ENCODE data around the gene ASMT.

ASMT gene

GRCh38 chrX:1592470-1593142 is 22.3 kb upstream of the ASMT start:
- peaks cover 25% of the 10 kb centered on the region for H3K4me1 Mint-ChIP-seq (ENCODE audit: low read depth)
- peak overlapping the region; percentile 96 for H3K4me3 Mint-ChIP-seq
- peak overlapping the region; percentile 94 for H3K27ac Mint-ChIP-seq
- H3K36me3 Mint-ChIP-seq (ENCODE audit: low read depth) = peaks cover 58% of the 10 kb centered on the region
- no peaks in the 10 kb centered on the region for H3K27me3 Mint-ChIP-seq
- no peaks in the 10 kb centered on the region for H3K9me3 Mint-ChIP-seq
- intact Hi-C loops (cut with micrococcal nuclease) = no loop called here

DNA sequence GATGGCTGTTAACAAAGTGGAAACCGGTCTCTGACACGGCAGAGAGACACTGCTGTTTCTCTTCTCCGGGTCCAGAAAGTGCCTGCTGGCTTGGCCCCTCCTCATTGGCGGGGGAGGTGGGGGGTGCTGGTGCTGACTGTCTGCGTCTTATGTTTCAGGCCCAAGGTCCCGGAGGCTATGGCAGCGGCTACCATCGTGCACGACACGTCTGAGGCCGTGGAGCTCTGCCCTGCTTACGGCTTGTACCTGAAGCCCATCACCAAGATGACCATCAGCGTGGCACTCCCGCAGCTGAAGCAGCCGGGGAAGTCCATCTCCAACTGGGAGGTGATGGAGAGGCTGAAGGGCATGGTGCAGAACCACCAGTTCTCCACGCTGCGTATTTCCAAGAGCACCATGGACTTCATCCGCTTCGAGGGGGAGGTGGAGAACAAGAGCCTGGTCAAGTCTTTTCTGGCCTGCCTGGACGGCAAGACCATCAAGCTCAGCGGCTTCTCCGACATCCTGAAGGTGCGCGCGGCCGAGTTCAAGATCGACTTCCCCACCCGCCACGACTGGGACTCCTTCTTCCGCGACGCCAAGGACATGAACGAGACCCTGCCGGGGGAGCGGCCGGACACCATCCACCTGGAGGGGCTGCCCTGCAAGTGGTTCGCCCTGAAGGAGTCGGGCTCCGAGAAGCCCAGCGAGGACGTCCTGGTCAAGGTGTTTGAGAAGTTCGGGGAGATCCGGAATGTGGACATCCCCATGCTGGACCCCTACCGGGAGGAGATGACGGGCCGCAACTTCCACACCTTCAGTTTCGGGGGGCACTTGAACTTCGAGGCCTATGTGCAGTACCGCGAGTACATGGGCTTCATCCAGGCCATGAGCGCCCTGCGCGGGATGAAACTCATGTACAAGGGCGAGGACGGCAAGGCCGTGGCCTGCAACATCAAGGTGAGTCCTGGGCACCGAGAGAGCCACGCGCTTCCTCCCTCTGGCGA is 21.3 kb upstream of the ASMT start:
- Mint-ChIP-seq H3K27me3 (no peaks in the 10 kb centered on the region), H3K36me3 (ENCODE audit: low read depth) (peaks cover 67% of the 10 kb centered on the region), H3K27ac (peak overlapping the region; percentile 94), H3K4me3 (peak overlapping the region; percentile 96), H3K4me1 (ENCODE audit: low read depth) (peaks cover 33% of the 10 kb centered on the region), H3K9me3 (no peaks in the 10 kb centered on the region)
- intact Hi-C loops (cut with micrococcal nuclease) = no loop called here

GRCh38 chrX:1595711-1596060 is 19.2 kb upstream of the ASMT start:
- no peaks in the 10 kb centered on the region for H3K9me3 Mint-ChIP-seq
- H3K27me3 Mint-ChIP-seq = no peaks in the 10 kb centered on the region
- H3K4me1 Mint-ChIP-seq (ENCODE audit: low read depth) = peaks cover 33% of the 10 kb centered on the region
- H3K36me3 Mint-ChIP-seq (ENCODE audit: low read depth) = peaks cover 88% of the 10 kb centered on the region
- no peak overlapping the region for H3K27ac Mint-ChIP-seq
- intact Hi-C loops (cut with micrococcal nuclease) = no loop called here
- no peak overlapping the region for H3K4me3 Mint-ChIP-seq

DNA sequence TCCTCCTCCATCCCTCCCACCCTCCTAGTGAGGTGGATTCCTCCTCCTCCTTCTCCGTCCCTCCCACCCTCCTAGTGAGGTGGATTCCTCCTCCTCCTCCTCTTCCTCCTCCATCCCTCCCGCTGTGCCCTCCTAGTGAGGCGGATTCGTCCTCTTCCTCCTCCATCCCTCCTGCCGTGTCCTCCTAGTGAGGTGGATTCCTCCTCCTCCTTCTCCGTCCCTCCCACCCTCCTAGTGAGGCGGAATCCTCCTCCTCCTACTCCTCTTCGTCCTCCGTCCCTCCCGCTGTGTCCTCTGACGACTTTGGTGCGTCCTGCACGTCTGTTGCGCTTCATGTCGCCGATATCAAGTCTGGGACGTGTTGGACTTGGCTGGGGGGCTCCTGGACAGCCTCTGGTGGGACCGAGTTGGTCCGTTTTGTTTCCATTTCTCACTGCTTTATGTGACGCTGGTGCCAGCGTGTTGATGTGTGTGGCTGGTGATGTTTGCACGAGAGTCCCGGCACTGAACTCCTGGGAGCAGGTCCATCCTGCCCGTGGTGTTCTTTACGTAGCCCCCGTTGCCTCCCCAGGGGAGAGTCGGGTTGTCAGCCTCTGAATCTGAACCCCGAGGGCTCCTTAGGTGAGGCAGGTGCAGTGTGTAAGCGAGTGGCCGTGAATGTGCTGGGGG is 18.0 kb upstream of the ASMT start:
- Mint-ChIP-seq H3K27me3 (no peaks in the 10 kb centered on the region), H3K36me3 (ENCODE audit: low read depth) (peaks cover 97% of the 10 kb centered on the region), H3K4me3 (no peak overlapping the region), H3K4me1 (ENCODE audit: low read depth) (peaks cover 33% of the 10 kb centered on the region), H3K9me3 (no peaks in the 10 kb centered on the region), H3K27ac (no peak overlapping the region)
- intact Hi-C loops (cut with micrococcal nuclease) = no loop called here

DNA sequence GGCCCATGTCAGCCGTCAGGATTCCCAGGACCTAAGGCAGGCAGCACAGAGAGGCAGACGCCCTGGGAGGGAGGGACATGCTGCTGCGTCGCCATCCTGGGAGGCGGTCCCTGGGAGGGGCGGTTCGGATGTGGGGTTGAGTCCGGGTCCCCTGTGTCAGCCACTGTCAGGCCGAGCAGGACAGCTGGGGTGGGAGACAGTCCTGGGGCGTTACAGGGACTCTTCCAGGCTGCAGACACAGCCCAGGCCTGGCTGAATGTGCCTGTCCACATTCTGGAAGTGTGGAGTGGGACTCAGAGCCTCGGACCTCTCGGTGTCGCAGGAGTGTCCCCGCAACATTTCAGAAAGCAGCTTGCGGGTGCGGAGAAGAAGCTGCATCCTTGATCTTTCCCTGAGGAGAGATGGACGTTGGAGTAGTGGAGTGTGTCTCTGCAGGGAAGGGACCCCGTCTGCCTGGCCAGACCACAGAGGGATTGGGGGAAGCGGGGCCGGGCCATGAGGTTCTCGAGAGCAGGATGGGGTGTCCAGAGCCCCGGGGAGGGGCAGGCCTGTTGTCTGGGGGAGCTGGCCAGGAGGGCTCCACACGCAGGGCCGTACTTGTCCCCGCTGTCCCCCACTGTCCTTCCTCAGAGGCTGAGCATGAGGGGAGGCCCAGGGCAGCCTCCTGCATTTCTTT is 17.4 kb upstream of the ASMT start:
- intact Hi-C loops (cut with micrococcal nuclease) = no loop called here
- H3K27ac Mint-ChIP-seq = no peak overlapping the region
- H3K27me3 Mint-ChIP-seq = no peaks in the 10 kb centered on the region
- no peak overlapping the region for H3K4me3 Mint-ChIP-seq
- no peaks in the 10 kb centered on the region for H3K9me3 Mint-ChIP-seq
- H3K4me1 Mint-ChIP-seq (ENCODE audit: low read depth) = peaks cover 33% of the 10 kb centered on the region
- peaks cover 97% of the 10 kb centered on the region for H3K36me3 Mint-ChIP-seq (ENCODE audit: low read depth)

- H3K4me3 Mint-ChIP-seq = no peak overlapping the region
- intact Hi-C loops (cut with micrococcal nuclease) = no loop called here
- H3K9me3 Mint-ChIP-seq = no peaks in the 10 kb centered on the region
- H3K27ac Mint-ChIP-seq = no peak overlapping the region
- H3K27me3 Mint-ChIP-seq = no peaks in the 10 kb centered on the region
- peaks cover 27% of the 10 kb centered on the region for H3K4me1 Mint-ChIP-seq (ENCODE audit: low read depth)
- H3K36me3 Mint-ChIP-seq (ENCODE audit: low read depth) = peaks cover 97% of the 10 kb centered on the region
These were observed 16.6 kb upstream of the ASMT start for GRCh38 chrX:1598021-1598875.

DNA sequence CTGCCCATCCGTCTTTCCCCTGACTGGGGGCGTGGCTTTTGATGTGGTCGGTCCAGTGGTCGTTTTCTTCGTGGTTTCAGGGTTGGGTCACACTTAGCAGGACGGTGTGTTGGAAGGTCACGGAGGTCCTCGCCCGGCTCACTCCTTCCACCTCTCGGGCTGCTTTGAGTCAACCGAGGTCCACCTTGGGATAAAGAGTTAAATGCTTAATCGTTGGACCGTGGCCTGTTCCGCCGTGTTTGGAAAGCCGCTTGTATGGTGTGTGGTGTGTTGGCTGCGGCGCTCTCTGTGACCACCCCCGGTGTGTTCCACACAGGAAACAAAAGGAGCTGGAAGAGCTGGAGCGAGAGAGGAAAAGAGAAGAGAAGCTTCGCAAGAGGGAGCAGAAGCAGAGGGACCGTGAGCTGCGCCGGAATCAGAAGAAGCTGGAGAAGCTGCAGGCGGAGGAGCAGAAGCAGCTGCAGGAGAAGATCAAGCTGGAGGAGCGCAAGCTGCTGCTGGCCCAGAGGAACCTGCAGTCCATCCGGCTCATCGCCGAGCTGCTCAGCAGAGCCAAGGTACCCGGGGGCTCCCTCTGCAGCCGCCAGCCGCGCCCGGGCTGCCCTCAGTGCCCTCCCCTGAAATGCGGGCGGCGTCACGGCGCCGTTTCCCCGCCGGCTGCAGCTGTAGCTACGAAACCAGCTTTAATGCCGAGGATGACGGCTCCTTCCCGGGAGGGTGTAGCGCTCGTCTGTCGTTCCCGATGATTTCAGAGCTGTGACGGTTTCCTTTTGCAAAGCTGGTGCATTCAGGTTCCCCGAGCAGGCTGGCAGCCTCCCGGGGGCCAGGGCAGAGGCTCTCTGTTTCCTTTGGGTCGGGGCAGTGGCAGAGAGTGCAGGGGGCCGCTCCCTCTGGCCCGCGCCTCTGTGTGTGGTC is 15.7 kb upstream of the ASMT start:
- intact Hi-C loops (cut with micrococcal nuclease) = no loop called here
- Mint-ChIP-seq H3K36me3 (ENCODE audit: low read depth) (peaks cover 97% of the 10 kb centered on the region), H3K9me3 (no peaks in the 10 kb centered on the region), H3K4me1 (ENCODE audit: low read depth) (peaks cover 21% of the 10 kb centered on the region), H3K4me3 (no peak overlapping the region), H3K27ac (no peak overlapping the region), H3K27me3 (no peaks in the 10 kb centered on the region)

GRCh38 chrX:1599791-1600405 is 15.0 kb upstream of the ASMT start:
- Mint-ChIP-seq H3K4me3 (no peak overlapping the region), H3K4me1 (ENCODE audit: low read depth) (peaks cover 18% of the 10 kb centered on the region), H3K9me3 (no peaks in the 10 kb centered on the region), H3K36me3 (ENCODE audit: low read depth) (peaks cover 97% of the 10 kb centered on the region), H3K27me3 (no peaks in the 10 kb centered on the region), H3K27ac (no peak overlapping the region)
- intact Hi-C loops (cut with micrococcal nuclease) = no loop called here

- Mint-ChIP-seq H3K4me1 (ENCODE audit: low read depth) (peaks cover 14% of the 10 kb centered on the region), H3K27ac (no peak overlapping the region), H3K4me3 (no peak overlapping the region), H3K27me3 (no peaks in the 10 kb centered on the region), H3K36me3 (ENCODE audit: low read depth) (peaks cover 97% of the 10 kb centered on the region), H3K9me3 (no peaks in the 10 kb centered on the region)
- intact Hi-C loops (cut with micrococcal nuclease) = no loop called here
These were observed 14.3 kb upstream of the ASMT start for GRCh38 chrX:1600406-1601050.

DNA sequence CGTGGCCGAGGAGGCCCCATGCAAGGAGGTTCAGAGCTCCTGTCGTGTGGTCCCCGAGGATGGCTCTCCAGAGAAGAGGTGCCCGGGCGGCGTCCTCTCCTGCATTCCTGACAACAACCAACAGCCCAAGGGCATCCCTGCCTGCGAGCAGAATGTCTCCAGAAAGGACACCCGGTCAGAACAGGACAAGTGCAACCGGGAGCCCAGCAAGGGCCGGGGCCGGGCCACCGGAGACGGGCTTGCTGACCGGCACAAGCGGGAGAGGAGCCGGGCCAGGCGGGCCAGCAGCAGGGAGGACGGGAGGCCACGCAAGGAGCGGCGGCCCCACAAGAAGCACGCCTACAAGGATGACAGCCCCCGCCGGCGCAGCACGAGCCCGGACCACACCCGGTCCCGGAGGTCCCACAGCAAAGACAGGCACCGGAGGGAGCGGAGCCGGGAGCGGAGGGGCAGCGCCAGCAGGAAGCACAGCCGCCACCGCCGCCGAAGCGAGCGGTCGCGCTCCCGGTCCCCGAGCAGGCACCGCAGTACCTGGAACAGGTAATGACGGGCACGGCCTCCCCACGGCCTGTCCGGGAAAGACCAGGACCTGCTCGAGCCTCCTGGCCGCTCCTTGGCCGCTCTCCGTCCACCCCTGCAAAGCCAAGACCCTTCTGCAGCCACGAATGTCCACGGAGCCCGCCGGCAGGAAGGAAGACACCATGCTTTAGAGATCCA is 13.7 kb upstream of the ASMT start:
- Mint-ChIP-seq H3K9me3 (no peaks in the 10 kb centered on the region), H3K4me3 (no peak overlapping the region), H3K36me3 (ENCODE audit: low read depth) (peaks cover 93% of the 10 kb centered on the region), H3K27me3 (no peaks in the 10 kb centered on the region), H3K4me1 (ENCODE audit: low read depth) (peaks cover 14% of the 10 kb centered on the region), H3K27ac (no peak overlapping the region)
- intact Hi-C loops (cut with micrococcal nuclease) = no loop called here

DNA sequence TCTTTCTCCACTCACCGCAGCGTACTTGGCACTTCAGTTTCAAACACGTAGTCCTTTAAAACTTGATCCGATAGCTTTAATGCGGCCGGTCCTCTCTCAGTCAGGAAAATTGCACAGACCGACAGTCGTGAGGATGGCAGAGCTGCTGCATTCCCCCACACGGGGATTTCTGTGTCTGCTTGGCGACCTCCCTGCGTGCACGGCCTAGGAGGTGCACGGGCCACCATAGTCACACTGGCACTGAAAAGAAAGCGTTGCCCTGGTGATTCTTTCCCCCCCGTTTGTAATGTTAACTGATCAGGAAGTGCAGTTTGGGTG is 13.1 kb upstream of the ASMT start:
- intact Hi-C loops (cut with micrococcal nuclease) = no loop called here
- no peaks in the 10 kb centered on the region for H3K27me3 Mint-ChIP-seq
- H3K4me1 Mint-ChIP-seq (ENCODE audit: low read depth) = peaks cover 14% of the 10 kb centered on the region
- H3K36me3 Mint-ChIP-seq (ENCODE audit: low read depth) = peaks cover 91% of the 10 kb centered on the region
- H3K4me3 Mint-ChIP-seq = no peak overlapping the region
- no peak overlapping the region for H3K27ac Mint-ChIP-seq
- H3K9me3 Mint-ChIP-seq = no peaks in the 10 kb centered on the region

All from dendritic cell treated with granulocyte-macrophage colony-stimulating factor and Interleukin-4, amounts not matched to agents 40 ng/mL and 50 ng/mL, for 4 days (primary cell).